OCI-LY7 (cell line): ENCODE results near the gene MIDN. TPM values are rescaled to one million over a fixed set of nuclear protein-coding genes. Genes with fewer than 3 reads are reported as not detected.
A peak's percentile ranks its signal among the peaks of the same experiment; 100 is the strongest.

Experiments used
- BruUV-seq: library from RNA; stranded (reverse); fragments of 400-500 nt; replicated peaks from 2 replicates; lab custom pipeline; 2021; lab: Mats Ljungman, UMichigan
- CTCF ChIA-PET: fragments of 300-600 bp; sonication (Branson Sonifier 250); formaldehyde crosslinking; loops from one replicate; lab custom pipeline; 2022; ENCODE audit warnings: antibody characterized with exemption; ENCODE audit not compliant: unreplicated experiment; lab: Charles Lee
- POLR2A ChIA-PET: fragments of 300-600 bp; sonication (Branson Sonifier 250); formaldehyde crosslinking; loops from one replicate; lab custom pipeline; 2022; ENCODE audit warnings: antibody characterized with exemption; lab: Charles Lee
- DNase-seq: peaks from one replicate; pipeline ENCODE4 v3.0.0-alpha.2; 2015; ENCODE audit warnings: low spot score
- H2AFZ ChIP-seq: fragments of 200-600 bp; sonication (generic), shearing (Covaris generic); 2 replicates; pipeline ENCODE4 v1.6.1; 2014; ENCODE audit warnings: mild to moderate bottlenecking, antibody characterized with exemption, low read length, moderate library complexity
- H3K27ac ChIP-seq: fragments of 200-600 bp; sonication (generic); 2 replicates; pipeline ENCODE4 v1.5.1; 2014; ENCODE audit warnings: mixed run types, low read depth, mild to moderate bottlenecking, moderate library complexity, low read length, inconsistent platforms; ENCODE audit not compliant: poor library complexity, severe bottlenecking
- H3K36me3 ChIP-seq: fragments of 200-600 bp; sonication (generic); 2 replicates; pipeline ENCODE4 v1.6.1; 2014; ENCODE audit warnings: mild to moderate bottlenecking, antibody characterized with exemption, low read length, moderate library complexity, mixed read lengths; ENCODE audit not compliant: insufficient read depth
- H3K4me1 ChIP-seq: fragments of 200-600 bp; sonication (generic); 2 replicates; pipeline ENCODE4 v1.5.1; 2014; ENCODE audit warnings: mild to moderate bottlenecking, low read length; ENCODE audit not compliant: insufficient read depth, poor library complexity, severe bottlenecking
- H3K4me2 ChIP-seq: fragments of 200-600 bp; sonication (generic); 2 replicates; pipeline ENCODE4 v1.6.1; 2014; ENCODE audit warnings: mild to moderate bottlenecking, low read length
- H3K4me3 ChIP-seq: fragments of 200-600 bp; sonication (generic); 2 replicates; pipeline ENCODE4 v1.5.1; 2014; ENCODE audit warnings: mild to moderate bottlenecking, low read depth, low read length; ENCODE audit not compliant: poor library complexity, severe bottlenecking
- H3K79me2 ChIP-seq: fragments of 200-600 bp; sonication (generic); 2 replicates; pipeline ENCODE4 v1.6.1; 2016; ENCODE audit warnings: low read depth, mild to moderate bottlenecking, low read length, moderate library complexity, mixed read lengths; ENCODE audit not compliant: insufficient read depth
- H3K9me2 ChIP-seq: fragments of 200-600 bp; sonication (generic); 2 replicates; pipeline ENCODE4 v1.6.1; 2016; ENCODE audit warnings: mild to moderate bottlenecking, low read length, mixed read lengths; ENCODE audit not compliant: insufficient read depth
- H3K9me3 ChIP-seq: fragments of 200-600 bp; sonication (generic); 2 replicates; pipeline ENCODE4 v1.6.1; 2014; ENCODE audit warnings: mild to moderate bottlenecking, mixed run types, low read length, mixed read lengths
- H4K20me1 ChIP-seq: fragments of 200-600 bp; sonication (generic); 2 replicates; pipeline ENCODE4 v1.6.1; 2014; ENCODE audit warnings: mild to moderate bottlenecking, antibody characterized with exemption, low read length, moderate library complexity, mixed read lengths; ENCODE audit not compliant: insufficient read depth
- CTCF ChIP-seq: fragments of 200-600 bp; sonication (generic); conservative IDR thresholded peaks from 2 replicates; pipeline ENCODE4 v1.5.1; 2014; ENCODE audit warnings: mild to moderate bottlenecking, antibody characterized with exemption, low read length, moderate library complexity, mixed read lengths
- EZH2phosphoT487 ChIP-seq: fragments of 200-600 bp; sonication (generic); IDR thresholded peaks from 2 replicates; pipeline ENCODE4 v1.6.1; 2018; ENCODE audit warnings: low read depth, borderline replicate concordance, mild to moderate bottlenecking, mixed run types, antibody characterized with exemption, low read length, moderate library complexity, mixed read lengths
- intact Hi-C: fragments of 100-400 bp; cut with micrococcal nuclease; formaldehyde crosslinking; loops from one replicate; pipeline ENCODE4 v1.10.0; 2022; ENCODE audit not compliant: unreplicated experiment
- total RNA-seq, 2 experiments: library from RNA; depleted of rRNA in 1 of 2; stranded (reverse); fragments of >200 nt in 1 of 2; shearing (Covaris generic) in 1 of 2; gene quantifications; 2 replicates each; pipeline ENCODE4 v1.2.3, GENCODE V29; 2014 to 2022

Gene MIDN
- total RNA-seq, 2 experiments from 2014 or later = 20.3 to 70.9 TPM

GRCh38 chr19:1262623-1263123 lies 14.3 kb downstream of the MIDN start:
- H3K9me2 ChIP-seq = no peaks in the 10 kb centered on the region
- DNase-seq = peak; percentile 32
- H3K4me3 ChIP-seq = peak overlapping the region; percentile 78
- no peak for TF ChIP-seq CTCF
- no peak for TF ChIP-seq EZH2phosphoT487
- no peak overlapping the region for H2AFZ ChIP-seq
- ChIA-PET CTCF (interaction anchor here (1.2 kb wide), 1 partner anchor 10 kb away, joined by 5 read pairs; no protein-coding TSS in a partner anchor), POLR2A (interaction anchor here (0.6 to 1.0 kb wide), 2 partner anchors 19 to 152 kb away, joined by 3 to 4 read pairs; no protein-coding TSS in a partner anchor)
- no peaks in the 10 kb centered on the region for H3K9me3 ChIP-seq
- H3K79me2 ChIP-seq = peaks cover 27% of the 10 kb centered on the region; the same call in 1 of the 2 replicates
- H3K36me3 ChIP-seq = peaks cover 14% of the 10 kb centered on the region; the same call in 1 of the 2 replicates
- no TSS peak for BruUV-seq
- H3K4me2 ChIP-seq = peak overlapping the region; percentile 83
- H3K4me1 ChIP-seq = peaks cover 83% of the 10 kb centered on the region
- intact Hi-C loops = loop anchor here (10.0 kb wide), 1 partner anchor 238 kb away; the partner anchor contains the start of genes CNN2, RNU6-2 and TMEM259
- no peaks in the 10 kb centered on the region for H4K20me1 ChIP-seq
- H3K27ac ChIP-seq = peak overlapping the region; percentile 93

GRCh38 chr19:1263188-1263587 lies 14.8 kb downstream of the MIDN start:
- peaks cover 83% of the 10 kb centered on the region for H3K4me1 ChIP-seq
- ChIA-PET POLR2A (no interaction called here), CTCF (interaction anchor here (1.2 kb wide), 1 partner anchor 10 kb away, joined by 5 read pairs; no protein-coding TSS in a partner anchor)
- no peaks in the 10 kb centered on the region for H3K9me2 ChIP-seq
- no peak for TF ChIP-seq CTCF
- TF ChIP-seq EZH2phosphoT487 = no peak
- H3K4me3 ChIP-seq = peak overlapping the region; percentile 78
- intact Hi-C loops = loop anchor here (10.0 kb wide), 1 partner anchor 238 kb away; the partner anchor contains the start of genes CNN2, RNU6-2 and TMEM259
- no TSS peak for BruUV-seq
- H3K27ac ChIP-seq = peak overlapping the region; percentile 93
- H3K9me3 ChIP-seq = no peaks in the 10 kb centered on the region
- no peaks in the 10 kb centered on the region for H4K20me1 ChIP-seq
- peak overlapping the region; percentile 83 for H3K4me2 ChIP-seq
- H2AFZ ChIP-seq = no peak overlapping the region
- peaks cover 9% of the 10 kb centered on the region; the same call in 1 of the 2 replicates for H3K36me3 ChIP-seq
- no peak for DNase-seq
- H3K79me2 ChIP-seq = peaks cover 22% of the 10 kb centered on the region; the same call in 1 of the 2 replicates
